Fibroblast of mammary gland (primary cell): ENCODE results near the gene VEGFB.

Experiments
- DNase-seq: peaks from one replicate; pipeline ENCODE4 v3.0.0-alpha.2; 2010; ENCODE audit warnings: low read depth
- H3K4me3 ChIP-seq: 2 replicates; pipeline ENCODE4 v1.5.1; 2011; ENCODE audit warnings: low read depth, mild to moderate bottlenecking, low read length, moderate library complexity; ENCODE audit not compliant: control insufficient read depth
- CTCF ChIP-seq: conservative IDR thresholded peaks from 2 replicates; pipeline ENCODE4 v1.5.1; 2011; ENCODE audit warnings: low read depth, low read length, inconsistent platforms; ENCODE audit not compliant: control insufficient read depth, insufficient read depth

VEGFB gene

GRCh38 chr11:64256300-64256699 lies 21.9 kb downstream of the VEGFB start:
- TF ChIP-seq CTCF, result no peak
- no peak for DNase-seq
- H3K4me3 ChIP-seq, result no peak overlapping the region

- no peak for TF ChIP-seq CTCF
- no peak for DNase-seq
- no peak overlapping the region for H3K4me3 ChIP-seq
These were observed 24.0 kb downstream of the VEGFB start for GRCh38 chr11:64258356-64258755.

GRCh38 chr11:64258946-64259532 lies 24.7 kb downstream of the VEGFB start:
- H3K4me3 ChIP-seq, result no peak overlapping the region
- TF ChIP-seq CTCF, result no peak
- DNase-seq, result no peak

- DNase-seq, result no peak
- no peak for TF ChIP-seq CTCF
- H3K4me3 ChIP-seq, result no peak overlapping the region
These were observed 25.2 kb downstream of the VEGFB start for GRCh38 chr11:64259533-64260067.

GRCh38 chr11:64260147-64260708 lies 25.8 kb downstream of the VEGFB start:
- no peak for TF ChIP-seq CTCF
- no peak for DNase-seq
- no peak overlapping the region for H3K4me3 ChIP-seq

GRCh38 chr11:64261556-64262080 lies 27.2 kb downstream of the VEGFB start:
- no peak overlapping the region for H3K4me3 ChIP-seq
- no peak for TF ChIP-seq CTCF
- DNase-seq, result no peak
